Neural cell (in vitro differentiated cells): ENCODE results near the gene NHSL2. TPM values are rescaled to one million over a fixed set of nuclear protein-coding genes. Genes with fewer than 3 reads are reported as not detected.

Experiments used
- H2AFZ ChIP-seq: fragments of 200-600, 300-800 bp; sonication (generic), shearing (Covaris generic); 2 replicates; pipeline ENCODE4 v1.6.0; 2014; ENCODE audit warnings: low read depth, mild to moderate bottlenecking, antibody characterized with exemption, low read length, moderate library complexity
- H3F3A ChIP-seq: fragments of 200-600 bp; shearing (Covaris generic); 2 replicates; pipeline ENCODE4 v1.6.1; 2016; ENCODE audit warnings: mild to moderate bottlenecking, moderate library complexity, mixed read lengths, antibody characterized with exemption, low read length; ENCODE audit not compliant: insufficient read depth, poor library complexity, severe bottlenecking
- H3K27ac ChIP-seq: fragments of 200-600, 300-800 bp; sonication (generic), shearing (Covaris generic); 2 replicates; pipeline ENCODE4 v1.5.1; 2014; ENCODE audit warnings: mild to moderate bottlenecking, low read length, moderate library complexity
- H3K27me3 ChIP-seq: fragments of 300-800, 200-600 bp; sonication (generic), shearing (Covaris generic); 2 replicates; pipeline ENCODE4 v1.6.0; 2014; ENCODE audit warnings: mild to moderate bottlenecking, low read depth, low read length, moderate library complexity; ENCODE audit not compliant: insufficient read depth
- H3K36me3 ChIP-seq: fragments of 300-800, 200-600 bp; sonication (generic), shearing (Covaris generic); 2 replicates; pipeline ENCODE4 v1.5.1; 2014; ENCODE audit warnings: mild to moderate bottlenecking, antibody characterized with exemption, low read length, moderate library complexity; ENCODE audit not compliant: insufficient read depth
- H3K4me2 ChIP-seq: fragments of 300-800, 200-600 bp; sonication (generic), shearing (Covaris generic); 2 replicates; pipeline ENCODE4 v1.6.0; 2014; ENCODE audit warnings: mild to moderate bottlenecking, low read length
- H3K4me3 ChIP-seq: fragments of 300-800, 200-600 bp; sonication (generic), shearing (Covaris generic); 2 replicates; pipeline ENCODE4 v1.5.1; 2014; ENCODE audit warnings: mild to moderate bottlenecking, low read length, moderate library complexity
- H3K79me2 ChIP-seq: fragments of 200-600 bp; shearing (Covaris generic); replicated peaks from 2 replicates; pipeline ENCODE4 v1.6.0; 2014; ENCODE audit warnings: mild to moderate bottlenecking, low read length, moderate library complexity; ENCODE audit not compliant: insufficient read depth
- H3K9ac ChIP-seq: fragments of 300-800, 200-600 bp; sonication (generic), shearing (Covaris generic); 2 replicates; pipeline ENCODE4 v1.6.1; 2016; ENCODE audit warnings: mild to moderate bottlenecking, low read length, mixed read lengths
- H3K9me2 ChIP-seq: fragments of 200-600 bp; shearing (Covaris generic); 2 replicates; pipeline ENCODE4 v1.6.1; 2016; ENCODE audit warnings: mild to moderate bottlenecking, low read length, mixed read lengths; ENCODE audit not compliant: insufficient read depth
- H3K9me3 ChIP-seq: fragments of 200-600, 300-800 bp; sonication (generic), shearing (Covaris generic); 2 replicates; pipeline ENCODE4 v1.6.1; 2016; ENCODE audit warnings: mild to moderate bottlenecking, mixed run types, low read length, moderate library complexity, mixed read lengths
- H4K20me1 ChIP-seq: fragments of 200-600 bp; shearing (Covaris generic); 2 replicates; pipeline ENCODE4 v1.6.1; 2016; ENCODE audit warnings: mild to moderate bottlenecking, mixed run types; ENCODE audit not compliant: insufficient read depth
- EP300 ChIP-seq: fragments of 450-650 bp; conservative IDR thresholded peaks from 2 replicates; pipeline ENCODE4 v1.6.1; 2014; ENCODE audit warnings: antibody characterized with exemption, mild to moderate bottlenecking, moderate library complexity; ENCODE audit not compliant: poor library complexity, severe bottlenecking
- EZH2 ChIP-seq: fragments of 200-600, 300-800 bp; shearing (Covaris generic), sonication (generic); IDR thresholded peaks from 2 replicates; pipeline ENCODE4 v1.6.1; 2014; ENCODE audit warnings: antibody characterized with exemption, low read length, borderline replicate concordance, mild to moderate bottlenecking; ENCODE audit not compliant: insufficient read depth, poor library complexity, severe bottlenecking
- MXI1 ChIP-seq: fragments of 450-650 bp; conservative IDR thresholded peaks from 2 replicates; pipeline ENCODE4 v1.6.1; 2014; ENCODE audit warnings: antibody characterized with exemption, mild to moderate bottlenecking; ENCODE audit not compliant: poor library complexity, severe bottlenecking
- POLR2AphosphoS5 ChIP-seq: IDR thresholded peaks from 2 replicates; pipeline ENCODE4 v1.6.1; 2012
- RAD21 ChIP-seq: fragments of 450-650 bp; conservative IDR thresholded peaks from 2 replicates; pipeline ENCODE4 v1.6.1; 2014; ENCODE audit warnings: antibody characterized with exemption, mild to moderate bottlenecking, moderate library complexity
- SMC3 ChIP-seq: fragments of 450-650 bp; conservative IDR thresholded peaks from 2 replicates; pipeline ENCODE4 v1.6.1; 2014; ENCODE audit warnings: antibody characterized with exemption, mild to moderate bottlenecking, moderate library complexity; ENCODE audit not compliant: poor library complexity
- TAF1 ChIP-seq: IDR thresholded peaks from 2 replicates; pipeline ENCODE4 v1.6.1; 2012; ENCODE audit warnings: low read depth
- polyA plus RNA-seq: library from polyadenylated mRNA; depleted of rRNA; stranded (reverse); fragments of >200 nt; gene quantifications from 2 replicates; pipeline ENCODE4 v1.2.3, GENCODE V29; 2014
- TF ChIP-seq, protein P1 (sequence below): IDR thresholded peaks from 2 replicates; pipeline ENCODE4 v1.6.1; 2012; ENCODE audit warnings: borderline replicate concordance
- TF ChIP-seq, protein P2 (sequence below): fragments of 450-650 bp; IDR thresholded peaks from 2 replicates; pipeline ENCODE4 v1.5.1; 2014; ENCODE audit warnings: antibody characterized with exemption, mild to moderate bottlenecking, moderate library complexity; ENCODE audit not compliant: poor library complexity, severe bottlenecking

NHSL2 gene
- polyA plus RNA-seq, 1 donor from 2014 or later, result 0.87 TPM

DNA sequence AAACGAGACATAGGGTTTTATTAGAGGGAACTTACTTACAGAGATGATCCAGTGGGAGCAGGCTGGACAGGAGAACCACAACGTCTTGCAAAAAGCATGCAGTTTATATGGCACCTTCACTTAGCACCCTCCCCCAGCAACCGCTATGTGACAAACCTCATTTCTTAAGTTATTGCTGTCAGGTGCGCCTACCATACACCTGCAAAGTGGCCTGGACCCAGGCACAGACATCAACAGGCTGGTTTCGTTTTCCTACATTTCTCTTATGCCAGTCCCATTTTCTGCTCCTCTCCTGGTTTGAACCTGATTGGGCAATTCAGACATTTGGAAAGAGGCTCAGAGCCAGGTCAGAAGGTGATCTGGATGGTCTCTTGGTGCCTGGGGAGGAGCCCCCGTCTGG, 202.8 kb downstream of the NHSL2 start:
- Histone ChIP-seq H3F3A (no peaks in the 10 kb centered on the region), H3K9ac (no peak overlapping the region), H3K4me2 (no peak overlapping the region), H4K20me1 (no peaks in the 10 kb centered on the region), H3K36me3 (no peaks in the 10 kb centered on the region), H3K9me3 (no peaks in the 10 kb centered on the region), H3K9me2 (no peaks in the 10 kb centered on the region), H3K4me3 (no peak overlapping the region), H3K27me3 (no peaks in the 10 kb centered on the region), H3K27ac (no peak overlapping the region), H2AFZ (no peak overlapping the region), H3K79me2 (no peaks in the 10 kb centered on the region)
- TF ChIP-seq POLR2AphosphoS5 (no peak), EP300 (no peak), EZH2 (no peak), TAF1 (no peak), SMC3 (no peak), MXI1 (no peak), RAD21 (no peak)
- TF ChIP-seq, protein P1, sequence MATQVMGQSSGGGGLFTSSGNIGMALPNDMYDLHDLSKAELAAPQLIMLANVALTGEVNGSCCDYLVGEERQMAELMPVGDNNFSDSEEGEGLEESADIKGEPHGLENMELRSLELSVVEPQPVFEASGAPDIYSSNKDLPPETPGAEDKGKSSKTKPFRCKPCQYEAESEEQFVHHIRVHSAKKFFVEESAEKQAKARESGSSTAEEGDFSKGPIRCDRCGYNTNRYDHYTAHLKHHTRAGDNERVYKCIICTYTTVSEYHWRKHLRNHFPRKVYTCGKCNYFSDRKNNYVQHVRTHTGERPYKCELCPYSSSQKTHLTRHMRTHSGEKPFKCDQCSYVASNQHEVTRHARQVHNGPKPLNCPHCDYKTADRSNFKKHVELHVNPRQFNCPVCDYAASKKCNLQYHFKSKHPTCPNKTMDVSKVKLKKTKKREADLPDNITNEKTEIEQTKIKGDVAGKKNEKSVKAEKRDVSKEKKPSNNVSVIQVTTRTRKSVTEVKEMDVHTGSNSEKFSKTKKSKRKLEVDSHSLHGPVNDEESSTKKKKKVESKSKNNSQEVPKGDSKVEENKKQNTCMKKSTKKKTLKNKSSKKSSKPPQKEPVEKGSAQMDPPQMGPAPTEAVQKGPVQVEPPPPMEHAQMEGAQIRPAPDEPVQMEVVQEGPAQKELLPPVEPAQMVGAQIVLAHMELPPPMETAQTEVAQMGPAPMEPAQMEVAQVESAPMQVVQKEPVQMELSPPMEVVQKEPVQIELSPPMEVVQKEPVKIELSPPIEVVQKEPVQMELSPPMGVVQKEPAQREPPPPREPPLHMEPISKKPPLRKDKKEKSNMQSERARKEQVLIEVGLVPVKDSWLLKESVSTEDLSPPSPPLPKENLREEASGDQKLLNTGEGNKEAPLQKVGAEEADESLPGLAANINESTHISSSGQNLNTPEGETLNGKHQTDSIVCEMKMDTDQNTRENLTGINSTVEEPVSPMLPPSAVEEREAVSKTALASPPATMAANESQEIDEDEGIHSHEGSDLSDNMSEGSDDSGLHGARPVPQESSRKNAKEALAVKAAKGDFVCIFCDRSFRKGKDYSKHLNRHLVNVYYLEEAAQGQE, result no peak
- TF ChIP-seq, protein P2, sequence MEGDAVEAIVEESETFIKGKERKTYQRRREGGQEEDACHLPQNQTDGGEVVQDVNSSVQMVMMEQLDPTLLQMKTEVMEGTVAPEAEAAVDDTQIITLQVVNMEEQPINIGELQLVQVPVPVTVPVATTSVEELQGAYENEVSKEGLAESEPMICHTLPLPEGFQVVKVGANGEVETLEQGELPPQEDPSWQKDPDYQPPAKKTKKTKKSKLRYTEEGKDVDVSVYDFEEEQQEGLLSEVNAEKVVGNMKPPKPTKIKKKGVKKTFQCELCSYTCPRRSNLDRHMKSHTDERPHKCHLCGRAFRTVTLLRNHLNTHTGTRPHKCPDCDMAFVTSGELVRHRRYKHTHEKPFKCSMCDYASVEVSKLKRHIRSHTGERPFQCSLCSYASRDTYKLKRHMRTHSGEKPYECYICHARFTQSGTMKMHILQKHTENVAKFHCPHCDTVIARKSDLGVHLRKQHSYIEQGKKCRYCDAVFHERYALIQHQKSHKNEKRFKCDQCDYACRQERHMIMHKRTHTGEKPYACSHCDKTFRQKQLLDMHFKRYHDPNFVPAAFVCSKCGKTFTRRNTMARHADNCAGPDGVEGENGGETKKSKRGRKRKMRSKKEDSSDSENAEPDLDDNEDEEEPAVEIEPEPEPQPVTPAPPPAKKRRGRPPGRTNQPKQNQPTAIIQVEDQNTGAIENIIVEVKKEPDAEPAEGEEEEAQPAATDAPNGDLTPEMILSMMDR, result no peak

DNA sequence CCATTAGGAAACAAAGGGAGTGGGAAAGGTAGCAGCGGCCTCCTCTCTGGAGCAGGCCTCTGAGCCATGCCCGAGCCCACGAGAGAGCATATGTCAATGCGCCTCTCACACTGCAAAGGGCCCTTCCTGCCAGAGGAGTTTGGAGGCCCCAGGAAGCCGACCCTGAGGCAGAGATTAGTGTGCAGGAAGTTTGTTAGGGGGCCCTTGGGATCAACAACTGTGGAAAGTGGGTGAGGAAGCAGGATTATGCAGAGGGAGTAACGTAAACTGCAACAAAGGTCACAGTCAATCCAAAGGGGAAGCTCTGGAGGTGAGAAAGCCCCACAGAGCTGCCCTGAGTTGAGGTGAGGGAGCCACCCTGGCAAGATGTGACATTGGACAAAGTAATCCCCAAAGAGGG, 203.7 kb downstream of the NHSL2 start:
- Histone ChIP-seq H3K27ac (no peak overlapping the region), H3K4me3 (no peak overlapping the region), H3K27me3 (no peaks in the 10 kb centered on the region), H3K79me2 (no peaks in the 10 kb centered on the region), H2AFZ (no peak overlapping the region), H3K9me2 (no peaks in the 10 kb centered on the region), H3K36me3 (no peaks in the 10 kb centered on the region), H3F3A (no peaks in the 10 kb centered on the region), H3K4me2 (no peak overlapping the region), H3K9me3 (no peaks in the 10 kb centered on the region), H3K9ac (no peak overlapping the region), H4K20me1 (no peaks in the 10 kb centered on the region)
- no peak for TF ChIP-seq EP300
- TF ChIP-seq, protein P1, result no peak
- no peak for TF ChIP-seq POLR2AphosphoS5
- no peak for TF ChIP-seq SMC3
- no peak for TF ChIP-seq RAD21
- TF ChIP-seq TAF1, result no peak
- TF ChIP-seq EZH2, result no peak
- TF ChIP-seq MXI1, result no peak
- TF ChIP-seq, protein P2, result no peak
